GM10248 (cell line): ENCODE measurements around the gene PEAK3.

Experiments used
- CTCF ChIA-PET: fragments of 300-600 bp; sonication (Branson Sonifier 250); formaldehyde crosslinking; extraction: SDS; loops from one replicate; lab custom pipeline; 2021; ENCODE audit warnings: antibody characterized with exemption; lab: Yijun Ruan, JAX
- POLR2A ChIA-PET: fragments of 350-650 bp; sonication (Branson Sonifier 250); formaldehyde crosslinking; extraction: SDS; loops from one replicate; lab custom pipeline; 2020; ENCODE audit warnings: antibody characterized with exemption; lab: Yijun Ruan, JAX
- DNase-seq: peaks from one replicate; pipeline ENCODE4 v3.0.0; 2012; ENCODE audit errors: extremely low spot score
- CTCF ChIP-seq: IDR thresholded peaks from 2 replicates; pipeline ENCODE4 v1.5.1; 2012; ENCODE audit warnings: mild to moderate bottlenecking, low read depth; ENCODE audit errors: extremely low read depth, missing control alignments, control extremely low read depth

Gene PEAK3

GRCh38 chr19:2260341-2260805, 21.6 kb downstream of the PEAK3 start:
- POLR2A ChIA-PET: interaction anchor here (0.6 to 2.1 kb wide), 4 partner anchors 10 to 581 kb away, joined by 3 to 11 read pairs (median 6); partner anchors contain the start of genes GADD45B and ZNF555
- no peak for TF ChIP-seq CTCF
- CTCF ChIA-PET: interaction anchor here (1.0 to 3.5 kb wide), 7 partner anchors 12 to 104 kb away, joined by 4 to 14 read pairs (median 7); partner anchors contain the start of gene PLEKHJ1
- no peak for DNase-seq

- ChIA-PET POLR2A (interaction anchor here (1.6 kb wide), 1 partner anchor 13 kb away, joined by 5 read pairs; no protein-coding TSS in a partner anchor), CTCF (interaction anchor here (1.2 to 3.5 kb wide), 5 partner anchors 14 to 103 kb away, joined by 3 to 14 read pairs (median 7); partner anchors contain the start of gene PLEKHJ1)
- DNase-seq: no peak
- TF ChIP-seq CTCF: no peak
Measured at GRCh38 chr19:2259336-2259735, 22.6 kb downstream of the PEAK3 start.

- DNase-seq: no peak
- POLR2A ChIA-PET: interaction anchor here (0.9 kb wide), 1 partner anchor 14 kb away, joined by 3 read pairs; no protein-coding TSS in a partner anchor
Measured at GRCh38 chr19:2255982-2256685, 25.8 kb downstream of the PEAK3 start, which contains the start of gene JSRP1. Gene JSRP1, minus strand, starts transcription at chr19:2256417. Its CDS starts 1,103 bp downstream, at chr19:2255314.

GRCh38 chr19:2255112-2255845, 26.7 kb downstream of the PEAK3 start:
- DNase-seq: no peak
- POLR2A ChIA-PET: no interaction called here
- TF ChIP-seq CTCF: no peak
- CTCF ChIA-PET: interaction anchor here (1.4 kb wide), 1 partner anchor 18 kb away, joined by 4 read pairs; no protein-coding TSS in a partner anchor

More at GRCh38 chr19:2255982-2256685, 25.8 kb downstream of the PEAK3 start, which contains the start of gene JSRP1:
- no peak for TF ChIP-seq CTCF
- CTCF ChIA-PET: interaction anchor here (0.6 kb wide), 1 partner anchor 20 kb away, joined by 3 read pairs; the partner anchor contains the start of gene PLEKHJ1

- ChIA-PET CTCF (interaction anchor here (1.0 to 1.4 kb wide), 3 partner anchors 17 to 98 kb away, joined by 3 to 4 read pairs (median 3); no protein-coding TSS in a partner anchor), POLR2A (no interaction called here)
Measured at GRCh38 chr19:2254064-2254872, 27.7 kb downstream of the PEAK3 start.

More at GRCh38 chr19:2254064-2254872, 27.7 kb downstream of the PEAK3 start:
- TF ChIP-seq CTCF: no peak
- DNase-seq: no peak
